Transverse colon (tissue), 4 donors: ENCODE measurements around the gene B3GNT4.

Experiments
- EP300 ChIP-seq: sonication (generic); formaldehyde crosslinking; IDR thresholded peaks from one replicate; pipeline ENCODE4 v1.6.1; 2017; ENCODE audit warnings: antibody characterized with exemption, low read depth
- POLR2A ChIP-seq: fragments of 450-650 bp; IDR thresholded peaks from one replicate; pipeline ENCODE4 v1.6.1; 2016; ENCODE audit warnings: antibody characterized with exemption, mild to moderate bottlenecking, moderate library complexity
- POLR2AphosphoS5 ChIP-seq, 3 donors: sonication (generic); formaldehyde crosslinking; IDR thresholded peaks; one replicate each; pipeline ENCODE4 v1.6.1; 2016; ENCODE audit warnings: antibody characterized with exemption in 3 of 3
- TF ChIP-seq, protein P1 (sequence below), 5 experiments: fragments of 200-600 bp in 3 of 5; fragments of 450-650 bp in 2 of 5; sonication (generic) in 3 of 5; IDR thresholded peaks; 1 replicate in 2 of 5; 2 replicates in 3 of 5; pipeline ENCODE4 v1.5.1; 2016 to 2017; ENCODE audit warnings: antibody characterized with exemption in 5 of 5, inconsistent platforms in 3 of 5, mild to moderate bottlenecking in 2 of 5, moderate library complexity in 1 of 5

DNA sequence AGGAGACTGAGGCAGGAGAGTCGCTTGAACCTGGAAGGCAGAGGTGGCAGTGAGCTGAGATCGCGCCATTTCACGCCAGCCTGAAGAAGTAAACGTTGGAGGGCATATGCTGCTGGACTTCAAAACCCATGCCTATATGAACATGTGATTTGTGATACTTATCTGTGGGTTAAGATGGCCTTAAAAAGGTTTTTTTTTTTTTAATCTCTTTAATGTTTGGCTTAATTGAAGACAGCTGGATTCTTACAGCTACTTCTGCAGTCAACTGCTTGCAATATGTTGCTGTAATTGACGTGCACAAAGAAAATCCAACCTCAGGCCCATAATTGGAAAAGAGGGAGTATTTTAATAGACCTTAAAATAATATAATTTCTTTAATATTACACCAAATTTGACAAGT, 1.5 kb upstream of the B3GNT4 start:
- TF ChIP-seq EP300 = no peak
- TF ChIP-seq, protein P1, sequence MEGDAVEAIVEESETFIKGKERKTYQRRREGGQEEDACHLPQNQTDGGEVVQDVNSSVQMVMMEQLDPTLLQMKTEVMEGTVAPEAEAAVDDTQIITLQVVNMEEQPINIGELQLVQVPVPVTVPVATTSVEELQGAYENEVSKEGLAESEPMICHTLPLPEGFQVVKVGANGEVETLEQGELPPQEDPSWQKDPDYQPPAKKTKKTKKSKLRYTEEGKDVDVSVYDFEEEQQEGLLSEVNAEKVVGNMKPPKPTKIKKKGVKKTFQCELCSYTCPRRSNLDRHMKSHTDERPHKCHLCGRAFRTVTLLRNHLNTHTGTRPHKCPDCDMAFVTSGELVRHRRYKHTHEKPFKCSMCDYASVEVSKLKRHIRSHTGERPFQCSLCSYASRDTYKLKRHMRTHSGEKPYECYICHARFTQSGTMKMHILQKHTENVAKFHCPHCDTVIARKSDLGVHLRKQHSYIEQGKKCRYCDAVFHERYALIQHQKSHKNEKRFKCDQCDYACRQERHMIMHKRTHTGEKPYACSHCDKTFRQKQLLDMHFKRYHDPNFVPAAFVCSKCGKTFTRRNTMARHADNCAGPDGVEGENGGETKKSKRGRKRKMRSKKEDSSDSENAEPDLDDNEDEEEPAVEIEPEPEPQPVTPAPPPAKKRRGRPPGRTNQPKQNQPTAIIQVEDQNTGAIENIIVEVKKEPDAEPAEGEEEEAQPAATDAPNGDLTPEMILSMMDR (IDR thresholded peaks at IDR 0.05) = no peak
- TF ChIP-seq POLR2AphosphoS5 (IDR thresholded peaks at IDR 0.05) = no peak
- TF ChIP-seq POLR2A = no peak
